ENCODE results near the gene ZNF208.
"Not testable (repeated sequence)": the region's sequence is repeated elsewhere in the genome, so short reads cannot be mapped to it uniquely, and the experiment has no call there.

The ZNF208 gene

DNA sequence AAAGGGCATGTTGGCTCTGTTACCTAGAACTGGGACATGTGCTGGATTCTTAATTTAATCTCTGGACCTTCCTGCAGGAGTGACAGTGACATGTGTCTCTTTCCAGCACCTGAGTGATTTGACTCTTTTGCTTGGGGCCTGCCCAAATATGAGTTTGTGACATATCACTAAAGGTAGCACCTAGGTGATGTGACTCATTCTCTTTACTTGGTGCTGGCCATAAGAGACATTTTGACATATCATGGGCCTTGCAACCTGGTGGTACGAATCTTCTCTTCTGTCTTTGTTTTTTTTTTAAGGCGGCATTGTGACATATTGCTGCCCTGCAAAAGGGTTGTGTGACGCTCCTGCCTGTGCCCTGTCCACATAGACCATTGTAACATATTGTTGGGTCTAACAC is 108.9 kb downstream of the ZNF208 start:
- Histone ChIP-seq H3K27ac (no peak overlapping the region), H3K27me3 (replicated peaks) (no peaks in the 10 kb centered on the region), H3K4me3 (ENCODE audit: low read depth, low read length) (no peak overlapping the region), H3K36me3 (replicated peaks) (no peaks in the 10 kb centered on the region)
- TF ChIP-seq, protein P1, sequence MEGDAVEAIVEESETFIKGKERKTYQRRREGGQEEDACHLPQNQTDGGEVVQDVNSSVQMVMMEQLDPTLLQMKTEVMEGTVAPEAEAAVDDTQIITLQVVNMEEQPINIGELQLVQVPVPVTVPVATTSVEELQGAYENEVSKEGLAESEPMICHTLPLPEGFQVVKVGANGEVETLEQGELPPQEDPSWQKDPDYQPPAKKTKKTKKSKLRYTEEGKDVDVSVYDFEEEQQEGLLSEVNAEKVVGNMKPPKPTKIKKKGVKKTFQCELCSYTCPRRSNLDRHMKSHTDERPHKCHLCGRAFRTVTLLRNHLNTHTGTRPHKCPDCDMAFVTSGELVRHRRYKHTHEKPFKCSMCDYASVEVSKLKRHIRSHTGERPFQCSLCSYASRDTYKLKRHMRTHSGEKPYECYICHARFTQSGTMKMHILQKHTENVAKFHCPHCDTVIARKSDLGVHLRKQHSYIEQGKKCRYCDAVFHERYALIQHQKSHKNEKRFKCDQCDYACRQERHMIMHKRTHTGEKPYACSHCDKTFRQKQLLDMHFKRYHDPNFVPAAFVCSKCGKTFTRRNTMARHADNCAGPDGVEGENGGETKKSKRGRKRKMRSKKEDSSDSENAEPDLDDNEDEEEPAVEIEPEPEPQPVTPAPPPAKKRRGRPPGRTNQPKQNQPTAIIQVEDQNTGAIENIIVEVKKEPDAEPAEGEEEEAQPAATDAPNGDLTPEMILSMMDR (IDR thresholded peaks at IDR 0.05; ENCODE audit: low read depth, low read length, missing control alignments), result no peak
- in situ Hi-C loops (cut with HindIII; ENCODE audit: low pct_ligation_motif_present, low sequenced_read_pairs), result no loop called here
- DNase-seq, result no peak

DNA sequence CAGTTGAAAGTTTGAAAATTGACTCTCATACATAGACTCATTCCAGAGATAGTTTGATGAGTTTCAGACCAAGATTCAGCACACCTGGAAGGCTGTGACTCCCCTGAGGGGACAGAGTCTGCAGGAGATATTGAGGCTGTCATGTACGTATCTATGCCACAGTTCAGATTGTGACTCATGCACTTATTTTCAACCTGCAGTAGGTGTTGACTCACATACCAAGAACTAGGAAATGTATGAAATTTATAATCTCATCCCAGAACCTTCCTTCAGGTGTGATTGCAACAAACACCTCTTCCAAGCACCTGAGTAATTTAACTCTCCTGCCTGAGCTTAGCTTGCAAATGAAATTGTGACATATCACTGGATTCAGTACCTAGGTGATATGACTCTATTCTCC is 110.3 kb downstream of the ZNF208 start:
- Histone ChIP-seq H3K4me3 (ENCODE audit: low read depth, low read length) (no peak overlapping the region), H3K27me3 (replicated peaks) (no peaks in the 10 kb centered on the region), H3K36me3 (replicated peaks) (no peaks in the 10 kb centered on the region), H3K27ac (no peak overlapping the region)
- TF ChIP-seq, protein P1 (IDR thresholded peaks at IDR 0.05; ENCODE audit: low read depth, low read length, missing control alignments), result no peak
- DNase-seq, result no peak
- in situ Hi-C loops (cut with HindIII; ENCODE audit: low pct_ligation_motif_present, low sequenced_read_pairs), result no loop called here

DNA sequence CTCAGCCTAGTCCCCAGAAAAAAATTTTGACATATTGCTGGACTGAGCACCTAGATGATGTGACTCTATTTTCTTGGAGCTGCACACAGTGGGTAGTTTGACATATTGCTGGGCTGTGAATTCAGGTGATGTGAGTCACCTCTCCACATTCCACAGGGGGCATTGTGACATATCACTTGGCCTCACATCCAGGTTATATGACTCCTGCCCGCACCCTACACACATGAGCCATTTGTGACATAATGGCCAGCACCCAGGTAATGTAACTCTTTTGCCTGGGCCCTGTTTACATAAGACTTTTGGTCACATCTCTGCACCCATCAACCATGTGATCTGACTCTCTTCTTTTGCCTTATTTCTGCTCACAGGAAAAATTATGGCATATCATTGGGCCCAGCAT is 119.7 kb downstream of the ZNF208 start:
- TF ChIP-seq, protein P1 (IDR thresholded peaks at IDR 0.05; ENCODE audit: low read depth, low read length, missing control alignments), result no peak
- no peaks in the 10 kb centered on the region for H3K36me3 ChIP-seq (replicated peaks)
- in situ Hi-C loops (cut with HindIII; ENCODE audit: low pct_ligation_motif_present, low sequenced_read_pairs), result no loop called here
- no peaks in the 10 kb centered on the region for H3K27me3 ChIP-seq (replicated peaks)
- H3K27ac ChIP-seq, result no peak overlapping the region
- H3K4me3 ChIP-seq (ENCODE audit: low read depth, low read length), result no peak overlapping the region
- no peak for DNase-seq

DNA sequence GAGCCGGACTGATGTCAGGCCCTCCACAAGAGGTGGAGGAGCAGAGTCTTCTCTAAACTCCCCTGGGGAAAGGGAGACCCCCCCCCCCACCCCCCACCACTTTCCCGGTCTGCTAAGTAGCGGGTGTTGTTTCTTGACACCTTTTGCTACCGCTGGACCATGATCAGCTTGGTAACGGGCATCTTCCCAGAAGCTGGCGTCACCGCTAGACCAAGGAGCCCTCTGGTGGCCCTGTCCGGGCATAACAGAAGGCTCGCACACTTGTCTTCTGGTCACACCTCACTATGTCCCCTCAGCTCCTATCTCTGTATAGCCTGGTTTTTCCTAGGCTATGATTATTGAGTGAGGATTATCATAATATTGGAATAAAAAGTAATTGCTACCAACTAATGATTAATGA is 120.7 kb downstream of the ZNF208 start:
- H3K27me3 ChIP-seq (replicated peaks); H3K36me3 ChIP-seq (replicated peaks); H3K27ac ChIP-seq; H3K4me3 ChIP-seq (ENCODE audit: low read depth, low read length); in situ Hi-C loops (cut with HindIII; ENCODE audit: low pct_ligation_motif_present, low sequenced_read_pairs): not testable (repeated sequence)
- DNase-seq, result peak; percentile 5

DNA sequence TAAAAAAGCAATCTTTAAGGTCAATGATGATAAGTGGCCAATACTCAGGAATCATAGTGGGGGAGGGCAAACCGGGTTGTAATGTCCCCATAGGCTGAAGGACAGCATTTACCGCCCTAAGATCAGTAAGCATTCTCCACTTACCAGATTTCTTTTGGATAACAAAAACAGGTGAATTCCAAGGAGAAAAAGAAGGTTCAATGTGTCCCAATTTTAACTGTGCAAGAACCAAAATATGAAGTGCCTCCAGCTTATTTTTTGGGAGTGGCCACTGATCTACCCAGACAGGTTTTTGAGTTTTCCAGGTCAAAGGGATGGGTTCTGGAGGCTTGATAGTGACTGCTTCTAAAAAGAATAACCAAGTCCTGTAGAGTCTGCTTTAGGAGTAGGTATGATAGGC is 125.2 kb downstream of the ZNF208 start:
- in situ Hi-C loops (cut with HindIII; ENCODE audit: low pct_ligation_motif_present, low sequenced_read_pairs); H3K27ac ChIP-seq; H3K36me3 ChIP-seq (replicated peaks); H3K27me3 ChIP-seq (replicated peaks); DNase-seq; H3K4me3 ChIP-seq (ENCODE audit: low read depth, low read length): not testable (repeated sequence)

DNA sequence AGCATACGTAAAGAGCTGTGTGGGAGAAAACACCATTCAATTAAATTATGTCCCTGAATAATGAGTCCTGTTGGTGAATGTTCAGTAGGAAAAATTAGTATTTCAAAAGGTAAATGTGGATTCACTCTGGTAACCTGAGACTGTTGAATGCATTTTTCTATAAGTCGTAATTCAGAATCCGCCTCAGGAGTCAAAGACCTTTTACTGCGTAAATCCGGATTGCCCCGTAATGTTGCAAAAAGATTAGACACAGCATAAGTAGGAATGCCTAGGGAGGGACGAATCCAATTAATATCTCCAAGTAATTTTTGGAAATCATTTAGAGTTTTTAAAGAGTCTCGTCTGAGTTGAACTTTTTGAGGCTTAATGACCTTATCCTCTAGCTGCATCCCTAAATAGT is 126.0 kb downstream of the ZNF208 start:
- DNase-seq; H3K36me3 ChIP-seq (replicated peaks); in situ Hi-C loops (cut with HindIII; ENCODE audit: low pct_ligation_motif_present, low sequenced_read_pairs); H3K27ac ChIP-seq; H3K4me3 ChIP-seq (ENCODE audit: low read depth, low read length); H3K27me3 ChIP-seq (replicated peaks): not testable (repeated sequence)

DNA sequence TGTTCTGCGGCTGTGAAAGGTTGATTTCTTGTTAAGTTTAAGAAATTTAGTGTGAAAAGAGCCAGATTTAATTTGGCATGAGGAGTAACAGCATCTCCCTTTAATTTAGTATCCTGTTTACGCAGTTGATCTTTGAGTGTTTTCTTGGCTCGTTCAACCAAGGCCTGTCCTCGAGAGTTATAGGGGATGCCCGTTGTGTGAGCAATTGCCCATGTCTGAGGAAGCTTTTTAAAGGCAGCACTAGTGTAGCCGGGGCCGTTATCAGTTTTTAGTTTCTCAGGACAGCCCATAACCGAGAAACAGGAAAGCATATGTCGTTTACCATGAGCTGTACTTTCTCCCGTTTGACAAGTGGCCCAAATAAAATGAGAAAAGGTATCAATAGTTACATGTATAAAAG is 127.2 kb downstream of the ZNF208 start:
- TF ChIP-seq, protein P1 (IDR thresholded peaks at IDR 0.05; ENCODE audit: low read depth, low read length, missing control alignments), result no peak
- in situ Hi-C loops (cut with HindIII; ENCODE audit: low pct_ligation_motif_present, low sequenced_read_pairs), result no loop called here
- no peak overlapping the region for H3K4me3 ChIP-seq (ENCODE audit: low read depth, low read length)
- no peak overlapping the region for H3K27ac ChIP-seq
- H3K36me3 ChIP-seq (replicated peaks), result no peaks in the 10 kb centered on the region
- H3K27me3 ChIP-seq (replicated peaks), result no peaks in the 10 kb centered on the region
- no peak for DNase-seq
